IMR-90 (cell line): ENCODE results near the gene MCF2L. TPM values are rescaled to one million over a fixed set of nuclear protein-coding genes. Genes with fewer than 3 reads are reported as not detected.

Source experiments
- ATAC-seq: fragments of 200-7000 bp; cut with Tn5 transposase; 2 replicates; pipeline ENCODE4 v1.9.1; 2020; ENCODE audit warnings: low read depth, mild to moderate bottlenecking, moderate library complexity
- BruUV-seq: library from RNA; stranded (reverse); fragments of 400-500 nt; replicated peaks from 2 replicates; lab custom pipeline; 2021; lab: Mats Ljungman, UMichigan
- CTCF ChIA-PET: fragments of 300-600 bp; formaldehyde crosslinking; extraction: SDS; loops from one replicate; lab custom pipeline; 2021; ENCODE audit warnings: antibody characterized with exemption; lab: Yijun Ruan, JAX
- POLR2A ChIA-PET: fragments of 300-600 bp; sonication (Branson Sonifier 250); formaldehyde crosslinking; loops from one replicate; lab custom pipeline; 2022; ENCODE audit warnings: antibody characterized with exemption; ENCODE audit not compliant: unreplicated experiment; lab: Charles Lee
- DNase-seq: peaks from one replicate; pipeline ENCODE4 v3.0.0; 2013
- H2AFZ ChIP-seq: replicated peaks from 2 replicates; pipeline ENCODE3; 2013; ENCODE audit warnings: low read length, mild to moderate bottlenecking; ENCODE audit not compliant: poor library complexity
- H2AK5ac ChIP-seq: 2 replicates; pipeline ENCODE4 v1.6.1; 2013; ENCODE audit warnings: low read depth, low read length, inconsistent platforms
- H2AK9ac ChIP-seq: replicated peaks from 2 replicates; pipeline ENCODE3; 2013; ENCODE audit warnings: mild to moderate bottlenecking, low read depth, low read length, moderate library complexity; ENCODE audit not compliant: poor library complexity
- H2BK120ac ChIP-seq: 2 replicates; pipeline ENCODE4 v1.6.1; 2013; ENCODE audit warnings: low read depth, low read length, inconsistent platforms
- H2BK15ac ChIP-seq: 3 replicates; pipeline ENCODE4 v1.6.1; 2013; ENCODE audit warnings: low read depth, low read length, inconsistent platforms
- H2BK20ac ChIP-seq: 2 replicates; pipeline ENCODE4 v1.6.1; 2013; ENCODE audit warnings: low read depth, mild to moderate bottlenecking, inconsistent platforms, low read length, moderate library complexity
- H2BK5ac ChIP-seq: 2 replicates; pipeline ENCODE4 v1.6.1; 2013; ENCODE audit warnings: mild to moderate bottlenecking, low read depth, low read length, inconsistent platforms; ENCODE audit not compliant: poor library complexity, severe bottlenecking
- H3K14ac ChIP-seq: replicated peaks from 2 replicates; pipeline ENCODE4 v1.6.1; 2013; ENCODE audit warnings: low read depth, low read length, inconsistent platforms
- H3K18ac ChIP-seq: 2 replicates; pipeline ENCODE4 v1.6.1; 2013; ENCODE audit warnings: low read depth, low read length, control low read depth
- H3K23ac ChIP-seq: 2 replicates; pipeline ENCODE4 v1.6.1; 2013; ENCODE audit warnings: low read depth, low read length, inconsistent platforms
- H3K27ac ChIP-seq: 2 replicates; pipeline ENCODE4 v1.5.1; 2013; ENCODE audit warnings: mild to moderate bottlenecking, control low read depth, low read length; ENCODE audit not compliant: insufficient read depth
- H3K27me3 ChIP-seq: 2 replicates; pipeline ENCODE4 v1.6.1; 2013; ENCODE audit warnings: low read length; ENCODE audit not compliant: control insufficient read depth, insufficient read depth
- H3K36me3 ChIP-seq: 2 replicates; pipeline ENCODE4 v1.6.1; 2013; ENCODE audit warnings: low read length, mixed read lengths; ENCODE audit not compliant: control insufficient read depth, insufficient read depth
- H3K4ac ChIP-seq: 2 replicates; pipeline ENCODE4 v1.6.1; 2013; ENCODE audit warnings: low read depth, low read length, inconsistent platforms
- H3K4me1 ChIP-seq: 2 replicates; pipeline ENCODE4 v1.6.1; 2013; ENCODE audit warnings: low read length, mixed read lengths; ENCODE audit not compliant: control insufficient read depth, insufficient read depth
- H3K4me2 ChIP-seq: 2 replicates; pipeline ENCODE4 v1.6.1; 2013; ENCODE audit warnings: low read depth, mild to moderate bottlenecking, control low read depth, low read length, moderate library complexity
- H3K4me3 ChIP-seq: 2 replicates; pipeline ENCODE4 v1.5.1; 2013; ENCODE audit warnings: low read depth, mild to moderate bottlenecking, control low read depth, low read length, moderate library complexity; ENCODE audit not compliant: insufficient read depth
- H3K56ac ChIP-seq: 2 replicates; pipeline ENCODE4 v1.6.1; 2013; ENCODE audit warnings: low read length, inconsistent platforms; ENCODE audit not compliant: insufficient read depth; ENCODE audit errors: extremely low read depth
- H3K79me1 ChIP-seq, 2 experiments: 2 replicates each; pipeline ENCODE4 v1.6.1; 2013; ENCODE audit warnings: low read length in 2 of 2, inconsistent platforms in 1 of 2, low read depth in 1 of 2
- H3K9ac ChIP-seq: 2 replicates; pipeline ENCODE4 v1.6.1; 2013; ENCODE audit warnings: low read depth, low read length, control low read depth
- H3K9me1 ChIP-seq: 2 replicates; pipeline ENCODE4 v1.6.1; 2013; ENCODE audit warnings: low read length, inconsistent platforms; ENCODE audit not compliant: insufficient read depth
- H3K9me3 ChIP-seq: 2 replicates; pipeline ENCODE4 v1.6.1; 2013; ENCODE audit warnings: low read length; ENCODE audit not compliant: control insufficient read depth, insufficient read depth
- H4K20me1 ChIP-seq: 2 replicates; pipeline ENCODE4 v1.6.1; 2013; ENCODE audit warnings: low read length, inconsistent platforms; ENCODE audit not compliant: insufficient read depth
- H4K5ac ChIP-seq: 2 replicates; pipeline ENCODE4 v1.6.1; 2013; ENCODE audit warnings: mild to moderate bottlenecking, low read depth, low read length, control low read depth
- H4K8ac ChIP-seq, 2 experiments: 2 replicates each; pipeline ENCODE4 v1.6.1; 2013; ENCODE audit warnings: low read depth in 2 of 2, low read length in 2 of 2, control low read depth in 1 of 2, inconsistent platforms in 1 of 2
- H4K91ac ChIP-seq: 2 replicates; pipeline ENCODE4 v1.6.1; 2013; ENCODE audit warnings: low read depth, low read length, inconsistent platforms; ENCODE audit not compliant: insufficient read depth
- CHD1 ChIP-seq: IDR thresholded peaks from 2 replicates; pipeline ENCODE4 v1.6.1; 2012; ENCODE audit warnings: low read depth, low read length, improper control_type of control experiment
- NFE2L2 ChIP-seq: fragments of 150-350 bp; IDR thresholded peaks from 2 replicates; pipeline ENCODE4 v1.6.1; 2016; ENCODE audit warnings: low read depth, mild to moderate bottlenecking, low read length
- RAD21 ChIP-seq: IDR thresholded peaks from 2 replicates; pipeline ENCODE4 v1.6.1; 2012; ENCODE audit warnings: low read length, improper control_type of control experiment
- SMC3 ChIP-seq: fragments of 150-350 bp; IDR thresholded peaks from 2 replicates; pipeline ENCODE4 v1.6.1; 2016; ENCODE audit warnings: low read depth, mild to moderate bottlenecking, antibody characterized with exemption, low read length, moderate library complexity
- WGBS, 2 experiments: methylation state at CpG; one replicate each; pipeline versions ENCODE4 v1.1.5 to v1.1.7; 2013; ENCODE audit warnings: missing lambda C conversion rate in 2 of 2; ENCODE audit not compliant: insufficient read length in 1 of 2; ENCODE audit errors: extremely low coverage in 2 of 2; 5-methylcytosine and 5-hydroxymethylcytosine counted together
- dilution Hi-C: fragments of 300-500 bp; cut with HindIII; formaldehyde crosslinking; loops from one replicate; pipeline ENCODE4 v1.14.3; 2018; ENCODE audit warnings: low sequenced_read_pairs; ENCODE audit not compliant: unreplicated experiment
- in situ Hi-C: fragments of 300-500 bp; cut with MboI; formaldehyde crosslinking; loops from 3 replicates; pipeline ENCODE4 v1.14.3; 2019; ENCODE audit warnings: low sequenced_read_pairs, inconsistent platforms, mixed read lengths
- intact Hi-C: fragments of 100-400 bp; cut with micrococcal nuclease; formaldehyde crosslinking; loops from 2 replicates; pipeline ENCODE4 v1.10.0; 2022
- polyA plus RNA-seq, 3 experiments: library from polyadenylated mRNA; depleted of rRNA; stranded (reverse); fragments of >200 nt; gene quantifications; 2 replicates each; pipeline ENCODE4 v1.2.3, GENCODE V29; 2012; ENCODE audit warnings: low replicate concordance in 1 of 3
- total RNA-seq: library from RNA; depleted of rRNA; stranded (reverse); fragments of >200 nt; gene quantifications from 2 replicates; pipeline ENCODE4 v1.2.3, GENCODE V29; 2012

Gene MCF2L
- total and polyA plus RNA-seq, 2 of the 4 experiments (the other 2 are of a cell fraction), result 0.18 TPM; not detected in 1

- Histone ChIP-seq H4K5ac (no peak overlapping the region), H3K9me1 (no peaks in the 10 kb centered on the region), H2BK20ac (no peak overlapping the region), H3K27me3 (peaks cover 25% of the 10 kb centered on the region), H2AK5ac (no peak overlapping the region), H3K23ac (no peak overlapping the region), H3K4ac (no peak overlapping the region), H2AK9ac (no peak overlapping the region), H4K91ac (no peak overlapping the region), H3K4me2 (no peak overlapping the region), H2BK15ac (no peak overlapping the region), H3K14ac (no peak overlapping the region), H2AFZ (no peak overlapping the region), H3K4me3 (no peak overlapping the region), H3K79me1 (no peaks in the 10 kb centered on the region), H4K8ac (no peak overlapping the region), H3K36me3 (no peaks in the 10 kb centered on the region), H2BK5ac (no peak overlapping the region), H3K4me1 (no peaks in the 10 kb centered on the region; the same call in 1 of the 2 replicates), H3K9ac (no peak overlapping the region), H2BK120ac (no peak overlapping the region), H4K20me1 (no peaks in the 10 kb centered on the region), H3K9me3 (no peaks in the 10 kb centered on the region), H3K18ac (no peak overlapping the region), H3K56ac (no peak overlapping the region), H3K27ac (no peak overlapping the region)
- CTCF ChIA-PET, result no interaction called here
- ATAC-seq, result no peak
- POLR2A ChIA-PET, result no interaction called here
- 95% methylated on average over 5 of the region's 11 CpGs; no CpG with 5 or more reads in 1 of the 2 experiments for WGBS, 2 experiments
- in situ Hi-C loops (no loop called here), intact Hi-C loops (no loop called here), dilution Hi-C loops (no loop called here)
- no TSS peak for BruUV-seq
- no peak for DNase-seq
- TF ChIP-seq NFE2L2 (no peak), SMC3 (no peak), RAD21 (no peak), CHD1 (no peak)
Observed at GRCh38 chr13:113073942-113074341, 104.9 kb downstream of the MCF2L start.
